ENCODE measurements around the gene OSBPL2. TPM values are rescaled to one million over a fixed set of nuclear protein-coding genes. Genes with fewer than 3 reads are reported as not detected.

The OSBPL2 gene
- total and polyA plus RNA-seq, 7 donors = 27.0 to 36.8 (median 31.7) TPM

DNA sequence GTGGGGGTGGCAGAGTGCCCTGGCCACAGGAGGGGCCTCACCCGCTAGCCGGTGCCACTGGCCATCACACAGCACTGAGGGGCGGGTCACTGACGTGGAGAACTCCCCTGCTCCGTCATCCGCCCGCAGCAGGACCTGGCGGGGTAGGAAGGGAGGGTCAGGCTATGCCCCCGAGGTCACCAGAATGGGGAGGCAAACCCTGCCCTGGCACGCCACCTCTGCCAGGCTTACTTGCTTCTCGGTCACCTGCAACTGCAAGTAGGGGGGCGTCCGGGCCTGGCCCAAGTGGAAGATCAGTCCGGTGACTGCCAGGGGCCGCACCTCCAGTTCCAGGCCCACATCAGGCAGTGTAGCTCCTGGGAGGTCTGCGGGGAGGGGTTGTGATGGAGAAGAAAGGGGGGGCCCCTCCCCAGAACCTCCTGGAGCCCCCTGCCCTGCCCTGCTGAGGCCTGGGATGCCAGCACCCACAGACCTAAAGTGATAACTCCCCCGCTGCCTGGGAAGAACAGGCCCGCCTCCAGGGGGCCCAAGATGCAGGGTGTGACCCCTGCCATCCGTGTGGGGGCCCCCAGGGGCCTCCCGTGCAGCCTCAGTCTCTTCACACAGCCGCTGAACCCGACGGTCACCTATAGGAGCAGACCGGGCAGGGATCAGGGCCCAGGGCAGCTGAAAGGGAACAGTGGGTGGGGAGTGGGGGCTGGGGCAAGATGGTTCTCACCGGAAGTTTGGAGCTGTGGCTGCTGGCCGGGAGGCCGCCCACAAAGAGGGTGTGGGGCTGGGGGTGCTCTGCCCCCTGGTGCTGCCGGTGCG is 71.8 kb downstream of the OSBPL2 start:
- H3K27ac ChIP-seq = peak overlapping the region in 3 of 4 donors; percentile 43 to 58 (median 54)
- intact Hi-C loops (cut with DNase I) = loop anchor here (5.0 kb wide), 1 partner anchor 37 kb away; no protein-coding TSS in a partner anchor
- H3K36me3 ChIP-seq = peaks cover 86 to 97% (median 89%) of the 10 kb centered on the region in 4 donors
- H3K4me1 ChIP-seq = peaks cover 0 to 31% (median 16%) of the 10 kb centered on the region in 4 donors
- no peak overlapping the region for H3K4me3 ChIP-seq
- no peaks in the 10 kb centered on the region for H3K9me3 ChIP-seq
- WGBS, 2 donors = 80 to 87% methylated on average over 29 of the region's 29 CpGs
- TF ChIP-seq, protein P1, sequence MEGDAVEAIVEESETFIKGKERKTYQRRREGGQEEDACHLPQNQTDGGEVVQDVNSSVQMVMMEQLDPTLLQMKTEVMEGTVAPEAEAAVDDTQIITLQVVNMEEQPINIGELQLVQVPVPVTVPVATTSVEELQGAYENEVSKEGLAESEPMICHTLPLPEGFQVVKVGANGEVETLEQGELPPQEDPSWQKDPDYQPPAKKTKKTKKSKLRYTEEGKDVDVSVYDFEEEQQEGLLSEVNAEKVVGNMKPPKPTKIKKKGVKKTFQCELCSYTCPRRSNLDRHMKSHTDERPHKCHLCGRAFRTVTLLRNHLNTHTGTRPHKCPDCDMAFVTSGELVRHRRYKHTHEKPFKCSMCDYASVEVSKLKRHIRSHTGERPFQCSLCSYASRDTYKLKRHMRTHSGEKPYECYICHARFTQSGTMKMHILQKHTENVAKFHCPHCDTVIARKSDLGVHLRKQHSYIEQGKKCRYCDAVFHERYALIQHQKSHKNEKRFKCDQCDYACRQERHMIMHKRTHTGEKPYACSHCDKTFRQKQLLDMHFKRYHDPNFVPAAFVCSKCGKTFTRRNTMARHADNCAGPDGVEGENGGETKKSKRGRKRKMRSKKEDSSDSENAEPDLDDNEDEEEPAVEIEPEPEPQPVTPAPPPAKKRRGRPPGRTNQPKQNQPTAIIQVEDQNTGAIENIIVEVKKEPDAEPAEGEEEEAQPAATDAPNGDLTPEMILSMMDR (IDR thresholded peaks at IDR 0.05) = no peak
- no peak for TF ChIP-seq POLR2A (IDR thresholded peaks at IDR 0.05)
- TF ChIP-seq POLR2AphosphoS5 (IDR thresholded peaks at IDR 0.05) = no peak
- no peak for TF ChIP-seq EP300 (IDR thresholded peaks at IDR 0.05)
- DNase-seq = no peak
- no peaks in the 10 kb centered on the region for H3K27me3 ChIP-seq

DNA sequence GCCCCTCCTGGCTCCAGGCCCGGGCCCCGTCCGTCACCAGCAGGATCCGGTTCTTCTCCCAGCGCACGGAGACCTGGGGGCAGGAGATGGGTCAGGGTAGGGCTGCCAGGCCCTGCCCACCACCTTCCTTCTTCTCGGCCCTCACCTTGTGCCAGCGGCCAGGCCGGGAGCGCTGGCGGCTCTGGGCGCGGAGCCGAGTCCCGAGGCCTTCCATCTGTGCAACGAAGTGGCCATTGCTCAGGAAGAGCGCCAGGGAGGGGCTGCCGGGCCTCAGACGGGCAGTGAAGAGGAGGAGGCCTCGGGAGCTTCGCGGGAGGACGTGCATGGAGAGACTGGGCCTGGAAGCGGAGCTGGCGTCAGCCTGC is 72.4 kb downstream of the OSBPL2 start:
- WGBS, 2 donors = 73 to 87% methylated on average over 25 of the region's 25 CpGs
- TF ChIP-seq POLR2AphosphoS5 (IDR thresholded peaks at IDR 0.05) = no peak
- no peak for TF ChIP-seq POLR2A (IDR thresholded peaks at IDR 0.05)
- TF ChIP-seq EP300 (IDR thresholded peaks at IDR 0.05) = no peak
- TF ChIP-seq, protein P1 (IDR thresholded peaks at IDR 0.05) = no peak
- H3K27ac ChIP-seq = peak overlapping the region in 3 of 4 donors; percentile 43 to 58 (median 54)
- no peaks in the 10 kb centered on the region for H3K27me3 ChIP-seq
- H3K9me3 ChIP-seq = no peaks in the 10 kb centered on the region
- DNase-seq = no peak
- peaks cover 88 to 97% (median 95%) of the 10 kb centered on the region in 4 donors for H3K36me3 ChIP-seq
- peaks cover 0 to 25% (median 10%) of the 10 kb centered on the region in 4 donors for H3K4me1 ChIP-seq
- no peak overlapping the region for H3K4me3 ChIP-seq
- intact Hi-C loops (cut with DNase I) = no loop called here

DNA sequence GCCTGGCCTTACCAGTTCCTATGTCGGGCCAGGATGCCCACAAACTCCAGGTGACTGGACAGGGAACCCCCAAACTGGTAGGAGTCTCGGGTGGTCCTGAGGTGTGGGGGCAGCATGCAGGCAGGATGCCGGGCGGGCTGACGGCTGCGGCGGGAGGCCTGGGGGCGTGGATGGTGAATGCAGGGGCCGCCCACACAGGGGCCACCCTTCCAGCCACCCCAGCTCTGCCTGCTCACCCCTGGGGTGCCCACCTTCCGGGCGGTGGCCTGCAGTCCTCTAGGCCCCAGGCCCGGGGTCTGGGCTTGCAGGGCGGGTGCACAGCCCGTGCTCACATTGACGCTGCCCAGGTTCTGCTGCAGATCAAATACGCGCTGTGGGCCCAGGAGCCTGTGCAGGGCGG is 72.8 kb downstream of the OSBPL2 start:
- intact Hi-C loops (cut with DNase I) = no loop called here
- DNase-seq = no peak
- H3K36me3 ChIP-seq = peaks cover 90 to 97% (median 96%) of the 10 kb centered on the region in 4 donors
- no peaks in the 10 kb centered on the region for H3K27me3 ChIP-seq
- TF ChIP-seq POLR2AphosphoS5 (IDR thresholded peaks at IDR 0.05) = no peak
- TF ChIP-seq EP300 (IDR thresholded peaks at IDR 0.05) = no peak
- no peak for TF ChIP-seq POLR2A (IDR thresholded peaks at IDR 0.05)
- WGBS, 2 donors = 91 to 96% methylated on average over 18 of the region's 18 CpGs
- peaks cover 0 to 21% (median 8%) of the 10 kb centered on the region in 4 donors for H3K4me1 ChIP-seq
- peak overlapping the region in 3 of 4 donors; percentile 43 to 58 (median 54) for H3K27ac ChIP-seq
- H3K9me3 ChIP-seq = no peaks in the 10 kb centered on the region
- H3K4me3 ChIP-seq = no peak overlapping the region

DNA sequence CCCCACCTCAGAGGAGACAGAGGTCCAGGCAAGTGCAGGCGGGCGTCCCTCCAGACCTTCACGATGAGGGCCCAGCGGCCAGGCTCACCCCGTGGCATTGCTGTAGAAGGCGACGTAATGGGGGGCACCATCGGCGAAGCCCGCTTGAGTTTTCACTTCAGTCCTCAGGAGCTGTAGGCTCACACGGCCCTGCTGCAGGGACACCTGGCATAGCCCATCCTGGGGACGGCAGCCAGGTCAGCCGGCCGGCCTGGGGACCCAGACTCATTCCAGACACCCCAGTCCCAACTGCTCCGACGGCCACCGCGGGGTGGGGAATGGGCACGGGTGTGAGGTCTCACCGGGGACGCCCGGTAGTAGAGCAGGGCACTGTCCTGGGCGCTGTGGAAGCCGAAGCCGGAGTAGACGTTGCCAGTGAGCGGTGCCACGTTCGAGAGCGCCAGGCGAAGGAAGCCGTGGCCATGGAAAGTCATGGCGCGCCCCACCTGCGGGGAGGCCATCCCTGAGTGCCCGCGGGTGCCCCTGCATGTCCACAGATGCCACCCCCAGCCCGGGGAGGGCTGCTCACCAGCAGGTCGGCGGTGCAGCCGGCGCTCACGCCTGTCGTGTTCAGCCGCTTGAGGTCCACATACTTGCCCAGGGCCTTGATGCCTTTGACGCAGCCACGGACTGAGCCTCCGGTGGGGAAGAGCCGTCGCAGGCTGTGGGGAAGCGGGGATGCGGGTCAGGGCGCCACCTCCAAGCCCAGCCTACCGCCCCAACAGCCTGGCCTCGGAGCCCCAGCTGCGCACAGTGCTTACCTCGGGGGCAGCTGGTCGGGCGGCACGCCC is 73.7 kb downstream of the OSBPL2 start:
- H3K36me3 ChIP-seq = peaks cover 90 to 97% (median 96%) of the 10 kb centered on the region in 4 donors
- no peaks in the 10 kb centered on the region for H3K9me3 ChIP-seq

More for the DNA sequence above, 73.7 kb downstream of the OSBPL2 start:
- Histone ChIP-seq H3K4me3 (no peak overlapping the region), H3K4me1 (peaks cover 0 to 15% (median 7%) of the 10 kb centered on the region in 4 donors), H3K27me3 (no peaks in the 10 kb centered on the region), H3K27ac (peak overlapping the region in 2 of 4 donors; percentile 37 to 43)
- TF ChIP-seq POLR2A (IDR thresholded peaks at IDR 0.05) = no peak
- TF ChIP-seq EP300 (IDR thresholded peaks at IDR 0.05) = no peak
- TF ChIP-seq, protein P1 (IDR thresholded peaks at IDR 0.05) = no peak
- no peak for TF ChIP-seq POLR2AphosphoS5 (IDR thresholded peaks at IDR 0.05)
- 92 to 95% methylated on average over 60 of the region's 60 CpGs for WGBS, 2 donors
- no peak for DNase-seq
- intact Hi-C loops (cut with DNase I) = no loop called here
